ENCODE results near the gene ALDH3A1. TPM values are rescaled to one million over a fixed set of nuclear protein-coding genes. Genes with fewer than 3 reads are reported as not detected.

Gene ALDH3A1
- total and polyA plus RNA-seq, 10 of the 15 experiments (the other 5 are each of a cell fraction or from before 2014, with no cell fraction given): 0.20 TPM; not detected in 9

GRCh38 chr17:19743101-19744100 is 4.7 kb downstream of the ALDH3A1 start (continued):
- TF ChIP-seq USF1 (IDR thresholded peaks at IDR 0.05; ENCODE audit: borderline replicate concordance, extremely low read length, insufficient read depth, low read depth, low read length): no peak
- TF ChIP-seq NBN (IDR thresholded peaks at IDR 0.05): no peak
- TF ChIP-seq BCLAF1 (IDR thresholded peaks at IDR 0.05): no peak

DNA sequence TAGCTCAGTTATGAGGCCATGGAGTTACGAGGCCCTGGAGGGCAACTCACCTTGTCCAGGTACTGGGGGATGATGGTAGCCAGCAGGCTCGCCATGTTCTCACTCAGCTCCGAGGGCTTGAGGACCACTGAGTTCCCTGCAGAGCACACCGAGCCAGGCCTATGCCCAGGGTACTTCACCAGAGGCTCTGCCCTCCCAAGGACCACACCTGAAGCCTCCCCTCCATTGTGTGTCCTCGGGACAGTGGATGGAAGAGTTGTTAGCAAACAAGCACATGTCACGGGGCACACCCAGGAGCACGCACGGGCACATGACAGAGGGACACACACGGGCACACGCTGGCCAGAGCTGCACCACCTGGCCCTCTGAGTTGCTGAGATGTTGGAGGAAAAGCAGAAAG is 5.6 kb downstream of the ALDH3A1 start:
- WGBS (ENCODE audit: insufficient coverage, insufficient replicate concordance, low lambda C conversion rate, missing lambda C conversion rate): 33% methylated on average over 9 of the region's 10 CpGs
- H3K27ac ChIP-seq (ENCODE audit: control insufficient read depth, insufficient read depth): no peak overlapping the region
- H3K9me3 ChIP-seq (replicated peaks; ENCODE audit: control insufficient read depth, insufficient read depth, low read length): no peaks in the 10 kb centered on the region
- no peaks in the 10 kb centered on the region for H4K20me1 ChIP-seq (ENCODE audit: control insufficient read depth, insufficient read depth)
- CTCF ChIA-PET: interaction anchor here (0.6 to 0.9 kb wide), 2 partner anchors 8 to 365 kb away, joined by 3 read pairs; no protein-coding TSS in a partner anchor
- DNase-seq (ENCODE audit: low read depth, low spot score) (no peak), ATAC-seq (no peak), FAIRE-seq (no peak)
- H3K4me3 ChIP-seq: no peak overlapping the region
- intact Hi-C loops (cut with micrococcal nuclease; ENCODE audit: unreplicated experiment) (no loop called here), in situ Hi-C loops (cut with MboI) (no loop called here)
- no peak overlapping the region for H3K4me2 ChIP-seq (ENCODE audit: control insufficient read depth, insufficient read depth)
- H3K9ac ChIP-seq (ENCODE audit: control insufficient read depth, insufficient read depth, low read length): no peak overlapping the region
- SMC1A ChIA-PET (ENCODE audit: uncharacterized antibody, unreplicated experiment): no interaction called here
- H3K4me1 ChIP-seq (ENCODE audit: control insufficient read depth, insufficient read depth, low read length): no peaks in the 10 kb centered on the region
- H2AFZ ChIP-seq (ENCODE audit: control insufficient read depth, low read depth, low read length): no peak overlapping the region
- POLR2A ChIA-PET: no interaction called here
- BruUV-seq (replicated peaks): no TSS peak
- TF ChIP-seq TCF7 (IDR thresholded peaks at IDR 0.05; ENCODE audit: borderline replicate concordance): no peak
- no peak for TF ChIP-seq IRF5 (IDR thresholded peaks at IDR 0.05; ENCODE audit: borderline replicate concordance)
- no peak for TF ChIP-seq BACH1 (IDR thresholded peaks at IDR 0.05; ENCODE audit: borderline replicate concordance)
- no peak for TF ChIP-seq CEBPB (IDR thresholded peaks at IDR 0.05; ENCODE audit: borderline replicate concordance in 1 of 2, low read depth in 2 of 2, low read length in 2 of 2)
- TF ChIP-seq MEF2A (IDR thresholded peaks at IDR 0.05; ENCODE audit: insufficient read depth, low read depth, low read length): no peak
- TF ChIP-seq, protein P1, sequence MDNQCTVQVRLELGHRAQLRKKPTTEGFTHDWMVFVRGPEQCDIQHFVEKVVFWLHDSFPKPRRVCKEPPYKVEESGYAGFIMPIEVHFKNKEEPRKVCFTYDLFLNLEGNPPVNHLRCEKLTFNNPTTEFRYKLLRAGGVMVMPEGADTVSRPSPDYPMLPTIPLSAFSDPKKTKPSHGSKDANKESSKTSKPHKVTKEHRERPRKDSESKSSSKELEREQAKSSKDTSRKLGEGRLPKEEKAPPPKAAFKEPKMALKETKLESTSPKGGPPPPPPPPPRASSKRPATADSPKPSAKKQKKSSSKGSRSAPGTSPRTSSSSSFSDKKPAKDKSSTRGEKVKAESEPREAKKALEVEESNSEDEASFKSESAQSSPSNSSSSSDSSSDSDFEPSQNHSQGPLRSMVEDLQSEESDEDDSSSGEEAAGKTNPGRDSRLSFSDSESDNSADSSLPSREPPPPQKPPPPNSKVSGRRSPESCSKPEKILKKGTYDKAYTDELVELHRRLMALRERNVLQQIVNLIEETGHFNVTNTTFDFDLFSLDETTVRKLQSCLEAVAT (IDR thresholded peaks at IDR 0.05): no peak
- no peak for TF ChIP-seq SMARCA5 (IDR thresholded peaks at IDR 0.05)
- H3K36me3 ChIP-seq (ENCODE audit: control insufficient read depth in 2 of 2, insufficient read depth in 2 of 2, low read length in 1 of 2): no peaks in the 10 kb centered on the region
- RAD21 ChIA-PET (ENCODE audit: unreplicated experiment): no interaction called here
- H3K27me3 ChIP-seq (replicated peaks in 1 of 2; ENCODE audit: control insufficient read depth in 2 of 2, insufficient read depth in 2 of 2, low read length in 1 of 2): no peaks in the 10 kb centered on the region
- H3K79me2 ChIP-seq (ENCODE audit: control insufficient read depth, insufficient read depth, low read length): no peaks in the 10 kb centered on the region

Data from GM12878 (cell line).